ENCODE data around the gene PRR35. TPM values are rescaled to one million over a fixed set of nuclear protein-coding genes. Genes with fewer than 3 reads are reported as not detected.

The PRR35 gene
- total RNA-seq, 2 donors from 2014 or later: not detected

- Mint-ChIP-seq H3K27me3 (no peaks in the 10 kb centered on the region), H3K4me3 (peak overlapping the region; percentile 15), H3K4me1 (peaks cover 4% of the 10 kb centered on the region), H3K27ac (no peak overlapping the region), H3K36me3 (ENCODE audit: low read depth) (no peaks in the 10 kb centered on the region)
- no peaks in the 10 kb centered on the region for H3K9me3 ChIP-seq (ENCODE audit: control insufficient read depth, low read length, poor library complexity, severe bottlenecking)
- DNase-seq (peak in 2 of 3 donors; percentile 35 to 39), ATAC-seq (peak; percentile 76)
Measured at GRCh38 chr16:546909-547770, 13.1 kb upstream of the PRR35 start.

- Mint-ChIP-seq H3K4me1 (peaks cover 2% of the 10 kb centered on the region), H3K4me3 (no peak overlapping the region), H3K36me3 (ENCODE audit: low read depth) (no peaks in the 10 kb centered on the region), H3K27me3 (no peaks in the 10 kb centered on the region), H3K27ac (no peak overlapping the region)
- H3K9me3 ChIP-seq (ENCODE audit: control insufficient read depth, low read length, poor library complexity, severe bottlenecking): no peaks in the 10 kb centered on the region
- ATAC-seq (no peak), DNase-seq (no peak)
Measured at GRCh38 chr16:548586-548985, 11.6 kb upstream of the PRR35 start.

GRCh38 chr16:549544-550263 lies 10.5 kb upstream of the PRR35 start:
- DNase-seq: no peak
- H3K27me3 Mint-ChIP-seq: no peaks in the 10 kb centered on the region
- no peaks in the 10 kb centered on the region for H3K36me3 Mint-ChIP-seq (ENCODE audit: low read depth)
- H3K4me1 Mint-ChIP-seq: peaks cover 2% of the 10 kb centered on the region
- ATAC-seq: no peak
- no peak overlapping the region for H3K4me3 Mint-ChIP-seq
- H3K9me3 ChIP-seq (ENCODE audit: control insufficient read depth, low read length, poor library complexity, severe bottlenecking): no peaks in the 10 kb centered on the region
- no peak overlapping the region for H3K27ac Mint-ChIP-seq

GRCh38 chr16:551210-551609 lies 9.0 kb upstream of the PRR35 start:
- ATAC-seq: no peak
- H3K9me3 ChIP-seq (ENCODE audit: control insufficient read depth, low read length, poor library complexity, severe bottlenecking): no peaks in the 10 kb centered on the region
- Mint-ChIP-seq H3K4me3 (no peak overlapping the region), H3K4me1 (peaks cover 2% of the 10 kb centered on the region), H3K36me3 (ENCODE audit: low read depth) (no peaks in the 10 kb centered on the region), H3K27ac (no peak overlapping the region), H3K27me3 (no peaks in the 10 kb centered on the region)
- no peak for DNase-seq

- H3K27me3 Mint-ChIP-seq: no peaks in the 10 kb centered on the region
- H3K4me1 Mint-ChIP-seq: peaks cover 2% of the 10 kb centered on the region
- ATAC-seq (no peak), DNase-seq (no peak)
- no peaks in the 10 kb centered on the region for H3K36me3 Mint-ChIP-seq (ENCODE audit: low read depth)
- H3K4me3 Mint-ChIP-seq: no peak overlapping the region
- no peaks in the 10 kb centered on the region for H3K9me3 ChIP-seq (ENCODE audit: control insufficient read depth, low read length, poor library complexity, severe bottlenecking)
- no peak overlapping the region for H3K27ac Mint-ChIP-seq
Measured at GRCh38 chr16:552171-552570, 8.0 kb upstream of the PRR35 start.

GRCh38 chr16:553601-554296 lies 6.4 kb upstream of the PRR35 start:
- Mint-ChIP-seq H3K27ac (no peak overlapping the region), H3K4me3 (no peak overlapping the region), H3K27me3 (no peaks in the 10 kb centered on the region), H3K36me3 (ENCODE audit: low read depth) (no peaks in the 10 kb centered on the region), H3K4me1 (peaks cover 2% of the 10 kb centered on the region)
- DNase-seq: no peak
- no peak for ATAC-seq
- H3K9me3 ChIP-seq (ENCODE audit: control insufficient read depth, low read length, poor library complexity, severe bottlenecking): no peaks in the 10 kb centered on the region

- Mint-ChIP-seq H3K27me3 (no peaks in the 10 kb centered on the region), H3K27ac (no peak overlapping the region), H3K4me3 (no peak overlapping the region), H3K4me1 (no peaks in the 10 kb centered on the region), H3K36me3 (ENCODE audit: low read depth) (no peaks in the 10 kb centered on the region)
- no peak for DNase-seq
- no peaks in the 10 kb centered on the region for H3K9me3 ChIP-seq (ENCODE audit: control insufficient read depth, low read length, poor library complexity, severe bottlenecking)
- ATAC-seq: no peak
Measured at GRCh38 chr16:554297-554621, 5.9 kb upstream of the PRR35 start.

GRCh38 chr16:554640-555365 lies 5.4 kb upstream of the PRR35 start:
- H3K27ac Mint-ChIP-seq: no peak overlapping the region
- no peak for DNase-seq

GRCh38 chr16:555528-556473 lies 4.4 kb upstream of the PRR35 start:
- no peaks in the 10 kb centered on the region for H3K27me3 Mint-ChIP-seq
- no peak overlapping the region for H3K4me3 Mint-ChIP-seq
- no peaks in the 10 kb centered on the region for H3K4me1 Mint-ChIP-seq
- H3K27ac Mint-ChIP-seq: no peak overlapping the region
- H3K9me3 ChIP-seq (ENCODE audit: control insufficient read depth, low read length, poor library complexity, severe bottlenecking): no peaks in the 10 kb centered on the region
- ATAC-seq (no peak), DNase-seq (no peak)
- H3K36me3 Mint-ChIP-seq (ENCODE audit: low read depth): no peaks in the 10 kb centered on the region

More at GRCh38 chr16:554640-555365, 5.4 kb upstream of the PRR35 start:
- H3K9me3 ChIP-seq (ENCODE audit: control insufficient read depth, low read length, poor library complexity, severe bottlenecking): no peaks in the 10 kb centered on the region
- Mint-ChIP-seq H3K4me3 (no peak overlapping the region), H3K36me3 (ENCODE audit: low read depth) (no peaks in the 10 kb centered on the region), H3K4me1 (no peaks in the 10 kb centered on the region), H3K27me3 (no peaks in the 10 kb centered on the region)
- ATAC-seq: no peak

GRCh38 chr16:556474-557173 lies 3.6 kb upstream of the PRR35 start:
- H3K9me3 ChIP-seq (ENCODE audit: control insufficient read depth, low read length, poor library complexity, severe bottlenecking): no peaks in the 10 kb centered on the region
- H3K4me1 Mint-ChIP-seq: no peaks in the 10 kb centered on the region
- no peak overlapping the region for H3K4me3 Mint-ChIP-seq
- DNase-seq: no peak
- H3K27ac Mint-ChIP-seq: no peak overlapping the region
- H3K27me3 Mint-ChIP-seq: no peaks in the 10 kb centered on the region
- no peak for ATAC-seq
- no peaks in the 10 kb centered on the region for H3K36me3 Mint-ChIP-seq (ENCODE audit: low read depth)

- no peak overlapping the region for H3K4me3 Mint-ChIP-seq
- H3K27ac Mint-ChIP-seq: no peak overlapping the region
- no peak for ATAC-seq
- no peaks in the 10 kb centered on the region for H3K27me3 Mint-ChIP-seq
- H3K4me1 Mint-ChIP-seq: no peaks in the 10 kb centered on the region
- DNase-seq: no peak
- no peaks in the 10 kb centered on the region for H3K9me3 ChIP-seq (ENCODE audit: control insufficient read depth, low read length, poor library complexity, severe bottlenecking)
- no peaks in the 10 kb centered on the region for H3K36me3 Mint-ChIP-seq (ENCODE audit: low read depth)
Measured at GRCh38 chr16:557463-558297, 2.5 kb upstream of the PRR35 start.

Data from T-helper 17 cell (primary cell).